NCI-H1417 treated with DMSO at 0.1 percent for 48 hours (cell line): ENCODE results near the gene BPHL.
"Not testable (repeated sequence)": the region's sequence is repeated elsewhere in the genome, so short reads cannot be mapped to it uniquely, and the experiment has no call there.

ENCODE experiments used
- DNase-seq: peaks from one replicate; lab custom pipeline; 2025; lab: John Stamatoyannopoulos, UW

BPHL gene

DNA sequence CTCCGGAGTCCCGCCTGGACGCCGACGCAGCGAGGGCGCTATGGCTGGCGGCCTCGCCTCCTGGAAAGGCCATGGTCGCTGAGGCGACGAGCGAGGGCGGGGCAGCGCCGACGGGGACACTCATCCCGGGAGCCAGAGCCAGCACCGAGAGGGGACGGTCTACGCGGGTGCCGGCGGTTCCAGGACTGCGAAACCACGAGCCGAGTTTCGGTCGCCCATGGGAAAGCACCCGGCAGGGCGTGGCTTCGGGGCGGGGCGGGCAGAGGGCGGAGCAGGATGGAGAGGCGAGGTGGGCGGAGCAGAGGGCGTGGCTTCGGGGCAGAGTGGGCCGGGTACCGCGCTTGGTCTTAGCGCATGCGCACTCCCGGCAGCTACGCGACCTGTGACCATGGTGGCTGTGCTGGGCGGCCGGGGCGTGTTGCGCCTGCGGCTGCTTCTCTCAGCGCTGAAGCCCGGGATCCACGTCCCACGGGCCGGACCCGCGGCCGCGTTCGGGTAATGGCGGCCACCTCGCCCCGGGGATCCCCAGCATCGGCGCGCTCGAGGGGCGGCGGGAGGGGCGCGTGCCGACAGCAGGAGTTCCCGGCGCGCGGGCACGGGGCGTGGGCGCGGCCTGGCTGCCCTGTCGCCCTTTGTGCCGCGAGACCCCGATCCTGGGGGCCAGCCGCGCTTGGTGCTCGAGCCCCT, at the start of gene BPHL:
Gene BPHL, plus strand, starts transcription at position 359 of the 687 bp plus-strand sequence. Its CDS starts 30 bp downstream, at position 389.
- peak; percentile 74 for DNase-seq

DNA sequence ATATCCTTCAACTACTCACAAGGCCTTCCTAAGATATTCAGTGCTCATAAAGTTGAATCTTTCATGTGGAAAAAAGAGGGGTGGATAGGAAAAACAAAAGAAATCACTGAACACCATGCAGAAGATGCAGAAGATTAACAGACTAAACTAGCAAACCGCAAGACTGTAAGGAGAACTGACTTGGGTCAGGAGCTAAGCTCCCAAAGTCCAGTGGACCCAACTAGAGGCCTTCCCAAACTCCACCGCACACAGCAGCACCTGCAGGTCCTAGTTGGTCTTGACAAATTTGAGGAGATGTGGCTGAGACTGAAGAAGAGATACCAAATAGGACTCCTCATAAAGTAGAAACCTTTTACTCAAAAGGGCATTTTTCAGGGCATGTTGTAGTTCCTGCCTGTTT, 46.9 kb upstream of the BPHL start:
- DNase-seq, result no peak

DNA sequence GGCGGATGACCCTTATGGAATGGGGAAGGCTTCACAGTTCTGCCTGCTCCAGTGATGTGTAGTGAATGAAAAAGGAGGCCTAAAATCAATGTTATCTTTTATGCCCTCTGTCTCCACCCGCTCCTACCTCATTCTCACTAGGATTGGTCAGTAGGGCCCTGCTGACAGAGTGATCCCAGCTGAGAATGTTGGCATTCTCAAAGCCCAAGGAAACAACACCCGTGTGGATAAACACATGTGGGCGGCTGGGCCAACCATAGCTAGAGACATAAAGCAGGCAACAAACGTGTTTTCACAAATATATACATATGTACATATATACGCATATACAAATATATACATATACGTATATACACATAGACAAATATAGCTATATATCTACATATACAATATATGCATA, 45.7 kb upstream of the BPHL start:
- DNase-seq, result no peak

DNA sequence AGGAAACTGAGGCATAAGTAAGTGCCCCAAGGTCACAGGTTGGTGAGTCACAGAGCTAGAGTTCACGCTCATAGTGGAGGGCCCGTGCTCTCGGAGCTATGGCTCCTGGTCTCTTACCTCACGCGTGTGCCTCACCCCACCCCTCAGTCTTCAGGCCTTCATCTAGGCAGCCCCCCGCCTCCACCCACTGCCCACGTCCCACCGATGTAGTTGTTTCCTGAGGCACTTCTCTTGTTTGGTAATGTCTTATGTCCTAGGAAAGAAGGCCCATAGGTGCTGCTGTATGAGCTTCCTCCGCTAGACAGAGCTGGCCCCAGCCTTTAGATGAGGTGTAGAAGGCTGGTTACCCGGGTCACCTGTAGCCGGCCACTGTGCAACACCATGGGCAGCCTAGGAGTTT, 45.1 kb upstream of the BPHL start:
- DNase-seq, result no peak

DNA sequence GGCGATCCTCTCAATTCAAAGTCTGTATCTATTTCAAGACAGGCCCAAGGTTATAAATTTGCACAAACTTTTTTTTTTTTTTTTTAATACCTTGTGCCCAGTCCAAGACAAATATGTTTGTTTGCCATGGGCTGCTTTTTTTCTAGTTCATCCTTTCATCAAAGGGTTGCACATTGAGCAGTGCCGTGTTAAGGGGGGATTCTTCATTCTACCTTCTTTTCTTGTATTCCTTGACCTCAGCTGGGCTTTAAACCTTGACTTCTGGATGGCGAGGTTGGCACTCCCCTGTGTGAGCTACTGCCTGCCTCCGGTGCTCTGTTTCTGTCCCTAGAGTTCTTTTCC, 42.8 kb upstream of the BPHL start:
- no peak for DNase-seq

DNA sequence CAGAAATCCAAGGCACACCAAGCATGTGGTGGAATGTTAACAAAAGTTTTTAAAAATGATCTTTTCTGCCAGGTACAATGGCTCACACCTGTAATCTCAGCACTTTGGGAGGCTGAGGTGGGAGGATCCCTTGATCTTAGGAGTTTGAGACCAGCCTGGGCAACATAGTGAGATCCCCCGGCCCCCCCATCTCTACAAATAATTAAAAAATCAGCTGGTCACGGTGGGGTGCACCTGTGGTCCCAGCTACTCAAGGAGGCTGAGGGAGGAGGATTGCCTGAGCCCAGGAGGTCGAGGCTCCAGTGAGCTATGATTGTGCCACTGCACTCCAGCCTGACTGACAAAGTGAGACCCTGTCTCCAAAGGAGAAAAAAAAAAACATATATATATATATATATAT, 42.2 kb upstream of the BPHL start:
- no peak for DNase-seq

DNA sequence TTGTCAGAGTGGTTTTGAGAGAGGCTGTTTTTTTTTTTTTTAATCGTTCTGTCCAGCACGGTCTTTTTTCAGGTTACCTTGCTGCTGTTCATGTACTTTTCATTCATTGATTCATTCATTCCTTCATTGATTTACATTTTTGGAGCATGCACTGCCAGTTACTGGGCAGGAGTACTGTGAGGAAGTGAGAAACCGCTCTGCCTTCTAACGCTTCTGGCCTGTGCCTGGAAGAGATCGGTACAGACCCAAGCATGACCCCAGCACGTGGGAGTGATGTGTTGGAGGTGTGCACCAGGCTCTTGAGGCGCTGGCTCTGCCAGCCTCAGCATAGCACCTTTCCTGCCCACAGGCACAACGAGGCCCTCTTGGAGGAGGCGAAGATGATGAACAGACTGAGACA, 41.1 kb upstream of the BPHL start:
- no peak for DNase-seq

DNA sequence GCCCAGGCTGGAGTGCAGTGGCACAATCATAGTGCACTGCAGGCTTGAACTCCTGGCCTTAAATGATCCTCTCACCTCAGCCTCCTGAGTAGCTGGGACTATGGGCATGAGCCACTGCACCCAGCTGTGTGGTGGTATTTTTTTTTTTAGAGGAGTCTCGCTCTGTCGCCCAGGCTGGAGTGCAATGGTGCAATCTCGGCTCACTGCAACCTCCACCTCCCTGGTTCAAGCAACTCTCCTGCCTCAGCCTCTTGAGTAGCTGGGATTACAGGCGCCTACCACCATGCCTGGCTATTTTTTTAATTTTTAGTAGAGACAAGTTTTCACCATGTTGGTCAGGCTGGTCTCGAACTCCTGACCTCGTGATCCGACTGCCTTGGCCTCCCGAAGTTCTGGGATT, 39.6 kb upstream of the BPHL start:
- not testable (repeated sequence) for DNase-seq

DNA sequence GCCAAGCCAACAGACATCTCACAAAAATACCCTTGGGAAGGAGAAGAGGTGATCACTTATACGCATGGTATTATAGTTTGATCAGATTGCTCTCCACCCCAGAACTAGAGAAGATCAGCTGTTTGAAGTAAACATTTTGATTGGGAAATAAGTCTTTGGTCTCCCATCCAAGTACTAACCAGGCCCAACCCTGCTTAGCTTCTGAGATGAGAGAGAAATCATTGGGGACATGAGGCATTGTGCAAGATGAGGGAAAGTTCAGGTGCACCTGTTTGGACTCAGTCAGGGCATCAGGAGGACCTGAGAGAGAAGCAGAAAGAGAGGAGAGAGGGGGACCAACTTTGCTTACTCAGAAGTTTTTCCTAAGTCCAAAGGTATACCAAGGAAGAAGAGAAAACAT, 38.8 kb upstream of the BPHL start:
- DNase-seq, result no peak

DNA sequence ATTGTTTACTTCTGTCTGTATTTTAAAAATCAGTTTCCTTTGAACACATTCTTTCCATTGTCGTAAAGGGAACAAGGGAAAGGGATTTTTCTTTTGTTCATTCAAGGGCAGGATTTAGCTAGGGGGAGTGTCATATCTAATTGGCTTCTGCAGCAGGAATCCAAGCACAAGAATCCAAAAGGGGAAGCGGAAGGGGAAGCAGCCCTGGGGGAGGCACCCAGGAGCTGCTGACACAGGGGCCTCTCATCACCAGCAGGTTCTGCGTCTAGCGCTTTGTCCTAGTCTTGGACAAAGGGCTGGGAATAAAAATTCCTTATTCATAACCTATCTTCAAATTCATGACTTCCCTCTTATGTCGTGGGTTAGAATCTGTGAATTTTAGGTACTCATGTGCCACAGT, 36.6 kb upstream of the BPHL start:
- no peak for DNase-seq

DNA sequence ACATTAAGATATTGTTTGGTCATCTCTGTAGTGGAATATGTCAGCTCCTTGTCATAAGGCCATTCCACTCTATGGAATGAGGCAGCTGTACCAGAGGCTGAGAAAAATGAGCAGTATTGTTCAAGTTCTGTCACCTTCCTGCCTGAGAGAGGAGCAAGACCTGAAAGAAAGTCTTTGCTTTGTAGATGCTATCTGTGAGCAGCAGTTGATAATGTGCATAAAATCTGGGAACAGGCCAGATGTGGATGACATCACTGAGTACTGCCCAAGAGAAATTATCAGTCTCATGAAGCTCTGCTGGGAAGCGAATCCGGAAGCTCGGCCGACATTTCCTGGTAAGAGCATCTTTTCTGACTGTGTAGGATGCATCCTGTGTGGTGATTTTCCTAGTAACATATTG, 33.4 kb upstream of the BPHL start:
- DNase-seq, result no peak

DNA sequence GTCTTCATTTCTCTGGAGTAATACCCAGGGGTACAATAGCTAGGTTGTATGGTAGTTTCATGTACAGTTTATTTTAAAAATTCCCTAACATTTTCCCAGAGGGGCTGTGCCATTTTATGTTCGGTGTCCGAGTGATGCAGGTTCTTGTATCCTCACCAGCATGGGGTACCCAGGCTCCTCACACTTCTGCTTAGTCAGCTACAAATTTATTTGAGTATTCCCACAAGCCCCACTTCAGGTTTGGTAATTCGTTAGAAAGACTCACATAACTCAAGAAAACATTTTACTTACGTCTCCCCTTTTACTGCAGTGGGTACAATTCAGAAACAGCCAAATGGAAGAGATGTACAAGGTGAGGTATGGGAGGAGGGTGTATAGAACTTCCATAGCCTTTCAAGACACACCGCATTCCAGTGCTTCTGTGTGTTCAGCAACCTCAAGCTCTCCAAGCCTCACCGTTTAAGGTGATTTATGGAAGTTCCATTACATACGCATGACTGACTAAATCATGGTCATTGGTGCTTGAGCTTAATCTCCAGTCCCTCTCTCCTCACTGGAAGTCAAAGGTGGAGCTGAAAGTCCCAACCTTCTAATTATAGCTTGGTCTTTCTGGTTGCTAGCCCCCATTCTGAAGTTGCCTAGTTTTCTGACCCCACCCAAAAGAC, 32.1 kb upstream of the BPHL start:
- no peak for DNase-seq

DNA sequence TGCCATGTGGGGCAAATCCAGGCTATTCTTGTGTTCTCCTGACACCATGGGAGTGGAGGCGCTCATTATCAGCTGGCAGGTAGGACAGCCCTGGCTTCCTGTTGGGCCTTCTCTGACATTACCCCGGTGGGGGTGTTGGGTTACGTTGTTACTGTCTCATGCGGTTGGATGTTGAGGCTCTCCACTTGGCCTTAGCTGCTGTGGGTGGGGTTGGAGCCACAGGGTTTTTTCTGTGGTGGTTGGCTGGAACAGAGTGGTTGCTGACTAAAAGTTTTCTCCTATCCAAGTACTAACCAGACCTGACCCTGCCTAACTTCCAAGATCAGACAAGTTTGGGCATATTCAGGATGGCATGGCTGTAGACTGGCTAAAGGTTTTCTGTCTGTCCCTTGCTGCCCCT, 30.1 kb upstream of the BPHL start:
- no peak for DNase-seq

DNA sequence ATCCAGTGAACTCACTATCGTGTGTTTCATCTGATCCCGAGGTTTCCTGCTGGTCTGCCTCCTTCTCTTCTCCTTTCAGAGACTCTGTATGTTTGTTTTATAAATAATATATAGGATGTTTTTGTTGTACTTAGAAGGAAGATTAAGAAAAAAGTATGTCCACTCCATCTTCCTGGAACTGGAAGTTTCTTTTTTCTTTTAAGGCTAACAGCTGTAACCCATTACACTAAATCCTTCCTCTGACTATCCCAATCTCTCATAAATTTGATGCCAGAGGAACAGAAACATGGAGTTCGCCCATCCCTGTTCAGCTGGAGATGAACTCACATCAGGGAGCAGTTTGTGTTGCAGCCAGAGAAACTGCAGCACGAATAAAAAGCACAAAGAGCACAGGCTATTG, 29.5 kb upstream of the BPHL start:
- no peak for DNase-seq

DNA sequence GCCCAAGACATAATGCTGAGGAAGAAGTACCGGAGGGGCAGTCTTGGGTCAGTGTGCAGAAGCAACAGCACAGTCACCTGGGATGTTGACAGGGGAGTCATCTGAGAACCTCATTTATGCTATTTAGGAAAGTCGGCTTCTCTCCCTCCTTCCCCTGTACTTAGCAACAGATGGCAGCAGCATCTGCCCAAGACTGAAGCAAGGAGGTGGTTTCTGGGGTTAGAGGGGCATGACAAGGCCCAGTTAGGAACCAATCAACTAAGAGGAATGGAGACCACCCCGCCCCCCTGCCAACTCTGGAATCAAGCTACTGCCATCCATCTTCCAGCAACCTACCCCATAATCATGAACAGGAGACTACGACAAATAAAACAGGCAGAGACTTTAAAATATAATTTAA, 28.5 kb upstream of the BPHL start:
- DNase-seq, result no peak

DNA sequence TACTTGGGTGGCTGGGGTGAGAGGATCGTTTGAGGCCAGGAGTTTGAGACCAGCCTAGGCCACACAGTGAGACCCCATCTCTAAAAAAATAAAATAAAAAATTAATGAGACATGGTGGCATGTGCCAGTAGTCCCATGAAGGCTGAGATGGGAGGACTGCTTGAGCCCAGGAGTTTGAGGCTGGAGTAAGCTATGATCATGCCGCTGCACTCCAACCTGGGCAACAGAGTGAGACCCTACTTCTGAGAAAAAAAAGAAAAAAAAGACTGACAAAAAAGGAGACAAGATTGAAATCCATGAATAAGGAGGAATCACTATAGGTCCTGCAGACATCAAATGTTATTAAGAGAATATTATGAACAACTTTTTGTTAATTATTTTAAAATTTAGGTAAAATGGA, 23.7 kb upstream of the BPHL start:
- no peak for DNase-seq

DNA sequence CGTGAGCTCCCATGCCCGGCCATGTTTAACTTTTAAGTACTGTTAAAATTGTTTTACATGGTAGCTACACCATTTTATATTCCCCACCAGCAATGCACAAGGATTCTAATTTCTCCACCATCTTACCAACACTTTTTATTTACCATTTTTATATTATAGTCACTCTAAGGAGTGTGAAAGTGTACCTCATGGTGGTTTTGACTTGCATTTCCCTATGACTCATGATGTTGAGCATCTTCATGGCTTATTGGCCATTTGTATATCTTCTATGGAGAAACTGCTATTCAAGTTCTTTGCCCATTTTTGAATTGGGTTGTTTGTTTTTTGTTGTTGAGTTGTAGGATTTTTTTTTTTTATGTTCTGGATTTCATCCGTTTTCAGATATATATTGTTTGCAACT, 15.6 kb upstream of the BPHL start:
- DNase-seq, result no peak

DNA sequence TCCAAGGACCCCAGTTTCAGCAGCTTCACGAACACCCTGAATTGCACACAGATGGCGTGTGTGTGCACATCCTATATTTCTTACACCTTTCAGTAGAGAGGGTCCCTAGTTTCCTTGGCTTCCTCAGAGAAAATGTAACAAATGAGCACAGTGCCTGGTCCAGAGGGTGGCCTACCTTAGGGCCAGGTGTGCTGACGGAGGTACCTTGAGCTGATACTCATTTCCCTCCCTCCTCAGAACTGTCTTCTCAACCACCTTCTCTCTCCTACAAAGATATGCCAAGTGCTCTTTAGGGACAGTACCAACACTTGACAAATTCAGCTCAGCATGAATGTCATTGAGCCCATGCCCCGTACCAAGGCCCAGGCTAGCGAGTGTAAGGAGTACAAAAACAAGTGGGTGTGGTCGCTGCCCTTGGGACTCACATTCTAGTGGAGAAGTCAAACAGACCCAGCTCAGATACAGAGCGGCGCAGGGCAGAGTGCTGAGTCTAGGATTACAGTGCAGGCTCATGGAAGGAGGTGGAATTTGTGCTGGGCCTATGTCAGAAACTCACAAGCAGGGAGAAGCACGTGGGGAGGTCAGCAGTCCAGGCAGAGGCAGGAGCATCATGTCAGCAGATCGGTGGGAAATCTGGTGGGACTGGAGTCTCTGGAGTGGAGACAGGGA, 9.6 kb upstream of the BPHL start:
- no peak for DNase-seq

DNA sequence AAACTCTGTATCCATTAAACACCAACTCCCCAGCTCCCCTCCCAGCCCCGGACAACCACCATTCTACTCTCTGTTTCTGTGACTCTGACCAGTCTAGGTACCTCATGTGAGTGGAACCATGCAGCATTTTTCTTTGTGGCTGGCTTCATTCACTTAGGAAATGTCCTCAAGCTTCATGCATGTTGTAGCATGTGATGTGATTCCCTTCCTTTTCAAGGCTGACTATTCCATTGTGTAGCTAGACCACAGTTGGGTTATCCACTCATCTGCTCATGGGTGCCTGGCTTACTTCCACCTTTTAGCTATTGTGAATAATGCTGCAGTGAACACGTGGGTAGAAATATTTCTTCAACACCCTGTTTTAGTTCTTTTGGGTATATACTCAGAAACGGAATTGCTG, 8.8 kb upstream of the BPHL start:
- DNase-seq, result no peak

DNA sequence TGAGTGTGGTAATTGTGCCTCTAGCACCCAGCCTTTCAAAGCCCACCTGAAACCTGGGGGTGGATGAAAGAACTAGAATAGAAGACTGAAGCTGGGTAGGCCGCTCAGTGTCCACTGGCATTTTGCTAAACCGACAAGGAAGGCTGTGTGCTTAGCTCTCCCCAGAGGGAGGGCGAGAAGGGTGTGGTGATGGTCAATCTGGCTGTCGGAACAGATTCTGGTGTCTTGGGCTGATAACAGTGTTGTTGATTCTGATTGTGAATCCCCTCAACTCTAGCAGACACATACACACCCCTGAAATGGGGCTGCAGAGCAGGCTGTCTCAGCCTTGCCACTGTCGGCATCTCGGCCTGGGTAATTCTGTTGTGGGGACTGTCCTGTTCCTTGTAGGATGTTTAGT, 4.1 kb upstream of the BPHL start:
- no peak for DNase-seq

DNA sequence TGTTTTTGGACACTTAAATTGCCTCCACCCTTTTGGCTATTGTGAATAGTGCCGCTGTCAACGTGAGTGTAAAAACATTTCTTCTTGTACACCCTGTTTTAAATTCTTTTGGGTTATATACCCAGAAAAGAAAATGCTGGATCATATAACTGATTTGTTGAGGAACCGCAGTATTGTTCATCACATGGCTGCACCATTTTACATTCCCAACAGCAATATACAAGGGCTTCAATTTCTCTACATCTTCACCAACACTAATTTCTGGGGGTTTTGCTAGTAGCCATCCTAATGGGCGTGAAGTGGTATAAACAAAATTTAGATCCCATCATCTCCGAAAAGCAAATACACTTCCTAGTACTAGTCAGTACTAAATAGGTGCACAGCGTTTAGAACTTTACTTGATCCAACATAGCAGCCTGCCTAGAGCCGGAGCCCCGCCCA, 579 bp upstream of the BPHL start:
- DNase-seq, result no peak

DNA sequence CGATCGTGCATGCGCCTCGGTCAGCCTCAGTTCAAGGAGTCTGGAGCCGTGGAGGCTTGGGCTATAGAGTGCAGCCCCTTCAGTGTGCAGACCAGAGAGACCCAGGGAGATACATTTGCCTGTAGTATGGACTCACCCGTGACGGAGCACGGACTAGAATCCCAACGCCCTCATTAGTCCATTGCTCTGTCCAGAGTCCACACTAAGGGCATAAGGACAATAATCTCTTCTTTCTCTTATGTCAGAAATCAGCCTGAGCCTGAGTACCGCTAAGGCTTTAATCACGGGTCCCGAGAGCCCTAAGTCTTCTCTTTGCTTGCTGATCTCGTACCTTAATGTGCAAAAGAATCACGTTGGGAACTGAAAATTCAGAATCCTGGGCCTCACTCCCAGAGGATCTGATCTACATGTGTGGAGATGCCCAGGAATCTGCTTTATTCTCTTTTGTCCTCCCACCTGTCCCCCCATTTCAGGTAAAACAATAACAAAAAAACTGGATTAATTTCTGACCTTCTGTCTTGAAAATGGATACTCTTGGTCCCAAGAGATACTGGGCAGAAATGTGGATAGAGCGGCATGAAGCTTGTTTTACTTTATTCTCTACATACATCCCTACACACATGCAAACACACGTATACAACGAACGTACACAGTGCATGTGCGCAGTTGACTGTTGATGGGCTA, 671 bp downstream of the BPHL start:
- peak; percentile 10 for DNase-seq

DNA sequence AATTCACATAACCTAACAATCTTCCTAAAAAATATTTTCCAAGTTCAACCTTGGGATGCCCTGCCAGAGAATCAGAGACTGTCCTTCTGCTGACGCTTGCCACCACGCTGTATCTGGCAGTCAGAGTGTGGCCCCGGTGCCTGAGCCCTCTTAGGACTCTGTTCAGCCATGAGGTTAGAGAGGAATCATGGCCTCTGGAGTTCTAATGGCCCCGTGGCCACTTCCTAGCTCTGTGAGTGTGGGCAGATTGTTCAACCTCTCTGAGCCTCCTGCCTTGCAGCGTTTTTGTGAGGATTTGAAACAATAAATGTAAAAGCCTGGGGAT, 2.2 kb downstream of the BPHL start:
- DNase-seq, result no peak
